ENCODE measurements around the gene RNF31.

Gene RNF31

GRCh38 chr14:24117179-24117578 lies 30.1 kb upstream of the RNF31 start:
- DNase-seq, result no peak

- no peak for DNase-seq
Observed at GRCh38 chr14:24119691-24120090, 27.6 kb upstream of the RNF31 start.

DNA sequence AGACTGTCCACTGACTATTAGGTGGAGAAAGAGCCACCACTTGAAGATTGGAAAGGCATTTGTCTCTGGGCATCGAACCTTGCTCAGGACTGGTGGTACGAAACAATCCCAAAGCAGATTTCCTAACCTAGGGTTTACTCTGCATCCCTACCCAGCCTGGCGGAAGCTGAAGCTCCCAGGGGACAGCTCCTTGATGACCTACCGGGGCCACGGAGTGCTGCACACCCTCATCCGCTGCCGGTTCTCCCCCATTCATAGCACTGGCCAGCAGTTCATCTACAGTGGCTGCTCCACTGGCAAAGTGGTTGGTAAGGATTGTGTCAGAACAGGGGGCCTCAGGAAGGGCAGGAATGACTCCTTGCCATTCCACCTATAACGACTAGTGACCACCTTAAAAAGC lies 26.1 kb upstream of the RNF31 start:
- DNase-seq, result no peak

DNA sequence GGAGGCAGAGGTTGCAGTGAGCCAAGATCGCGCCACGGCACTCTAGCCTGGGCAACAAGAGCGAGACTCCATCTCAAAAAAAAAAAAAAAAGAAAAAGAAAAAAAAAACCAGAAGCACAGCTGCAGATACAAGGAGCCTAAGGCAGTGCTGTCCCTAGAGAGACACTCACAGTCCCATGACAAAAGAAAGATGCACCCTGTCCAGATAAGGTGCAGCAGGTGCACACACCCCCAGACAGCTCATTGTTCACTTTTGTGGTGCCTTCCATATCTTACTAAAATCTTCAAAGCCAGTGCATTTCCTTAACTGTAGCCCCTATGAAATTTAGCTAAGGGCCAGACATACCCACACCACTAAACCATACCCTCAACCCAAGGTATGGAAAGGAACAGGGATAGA lies 24.9 kb upstream of the RNF31 start:
- DNase-seq, result no peak

GRCh38 chr14:24122898-24123297 lies 24.4 kb upstream of the RNF31 start:
- no peak for DNase-seq

- DNase-seq, result no peak
Observed at GRCh38 chr14:24123424-24124417, 23.6 kb upstream of the RNF31 start.

GRCh38 chr14:24126939-24127338 lies 20.4 kb upstream of the RNF31 start:
- DNase-seq, result no peak

- no peak for DNase-seq
Observed at GRCh38 chr14:24127673-24128072, 19.6 kb upstream of the RNF31 start.

DNA sequence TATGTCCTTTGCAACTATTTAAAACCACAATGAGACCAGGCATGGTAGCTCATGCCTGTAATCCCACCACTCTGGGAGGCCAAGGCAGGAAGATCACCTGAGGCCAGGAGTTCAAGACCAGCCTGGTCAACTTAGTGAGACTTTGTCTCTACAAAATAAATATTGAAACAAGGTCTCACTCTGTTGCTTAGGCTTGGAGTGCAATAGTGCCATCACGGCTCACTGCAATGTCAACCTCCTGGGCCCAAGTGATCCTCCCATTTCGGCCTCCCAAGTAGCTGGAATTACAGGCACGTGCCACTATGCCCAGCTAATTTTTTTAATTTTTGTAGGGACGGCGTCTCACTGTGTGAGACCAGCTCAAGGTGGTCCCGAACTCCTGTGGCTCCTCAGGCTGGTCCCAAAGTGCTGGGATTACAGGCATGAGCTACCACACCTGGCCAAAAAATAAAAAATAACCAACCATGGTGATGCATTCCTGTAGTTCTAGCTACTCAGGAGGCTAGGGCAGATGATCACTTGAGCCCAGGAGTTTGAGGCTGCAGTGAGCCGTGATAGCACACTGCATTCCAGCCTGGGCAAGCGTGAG lies 17.8 kb upstream of the RNF31 start:
- no peak for DNase-seq

DNA sequence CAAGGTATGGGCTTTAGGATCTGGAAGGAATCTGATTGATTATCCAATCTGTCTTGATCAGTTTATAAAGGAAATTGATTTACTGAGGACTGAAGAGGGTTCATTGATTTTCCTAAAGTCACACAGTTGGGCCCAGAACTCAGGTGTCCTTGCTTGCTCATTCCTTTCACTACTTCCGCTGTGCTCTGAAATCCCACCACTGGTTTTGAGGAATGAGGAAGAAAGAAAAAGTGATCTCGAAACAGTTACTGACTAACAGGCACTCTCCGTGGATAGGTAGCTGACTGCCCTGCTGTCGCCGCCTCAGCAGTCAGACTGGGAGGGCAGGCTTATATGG lies 16.9 kb upstream of the RNF31 start, which contains the start of gene FITM1:
Gene FITM1, plus strand, starts transcription at position 280 of the 337 bp plus-strand sequence. CDS start 905 bp downstream, outside the sequence.
- no peak for DNase-seq

- no peak for DNase-seq
Observed at GRCh38 chr14:24130717-24131548, 16.4 kb upstream of the RNF31 start.

DNA sequence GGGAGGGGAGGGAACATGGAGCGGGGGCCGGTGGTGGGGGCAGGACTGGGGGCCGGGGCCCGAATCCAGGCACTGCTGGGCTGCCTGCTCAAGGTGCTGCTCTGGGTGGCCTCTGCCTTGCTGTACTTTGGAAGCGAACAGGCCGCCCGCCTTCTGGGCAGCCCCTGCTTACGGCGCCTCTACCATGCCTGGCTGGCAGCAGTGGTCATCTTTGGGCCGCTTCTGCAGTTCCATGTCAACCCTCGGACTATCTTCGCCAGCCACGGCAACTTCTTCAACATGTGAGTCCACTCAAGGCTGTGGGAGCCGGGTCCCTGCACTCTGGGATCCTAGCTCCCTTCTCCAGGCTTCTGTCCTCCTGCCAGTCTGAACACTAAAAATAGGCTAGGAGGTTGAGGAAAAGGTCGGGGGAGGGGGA lies 15.7 kb upstream of the RNF31 start:
- DNase-seq, result no peak

GRCh38 chr14:24132061-24132685 lies 15.1 kb upstream of the RNF31 start:
- no peak for DNase-seq

DNA sequence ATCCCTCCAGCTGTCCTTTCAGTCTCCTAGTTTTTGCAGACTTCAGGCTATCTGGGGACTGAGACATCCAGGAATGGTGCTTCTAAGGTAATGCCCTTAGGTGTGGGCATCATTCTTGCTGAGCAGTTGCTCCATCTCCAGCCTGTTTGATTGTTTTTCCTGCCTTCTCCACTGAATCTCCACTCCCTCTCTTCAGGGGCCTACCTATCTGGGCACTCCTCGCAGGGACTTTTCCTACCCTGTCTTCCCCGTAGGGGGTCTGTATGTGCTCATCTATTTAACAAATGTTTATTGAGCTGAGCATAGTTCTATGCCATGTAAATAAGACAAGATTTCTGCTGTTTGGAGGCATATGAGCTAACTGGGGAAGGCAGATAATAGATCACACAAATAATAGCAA lies 14.3 kb upstream of the RNF31 start:
- DNase-seq, result no peak

DNA sequence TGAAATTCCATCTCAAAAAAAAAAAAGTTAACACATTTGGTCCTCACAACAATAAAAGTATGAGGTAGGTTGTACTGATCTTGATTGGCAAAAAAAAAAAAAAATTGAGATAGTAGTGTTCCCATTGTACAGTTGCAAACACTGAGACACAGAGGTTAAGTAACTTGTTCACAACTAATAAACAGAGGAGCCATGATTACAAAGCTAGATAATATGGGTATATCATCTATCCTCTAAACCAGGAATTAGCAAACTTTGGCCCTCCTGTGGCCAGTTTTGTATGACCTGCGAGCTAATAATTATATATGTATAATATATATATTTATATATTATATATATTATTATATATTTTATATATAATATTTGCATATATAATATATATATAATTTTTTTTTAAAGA lies 13.6 kb upstream of the RNF31 start:
- no peak for DNase-seq

- DNase-seq, result no peak
Observed at GRCh38 chr14:24135584-24135833, 11.8 kb upstream of the RNF31 start.

- peak; percentile 93 to 94 for DNase-seq
Observed at GRCh38 chr14:24135834-24136683, 11.2 kb upstream of the RNF31 start, which contains the start of gene PSME1. Gene PSME1, plus strand, starts transcription at chr14:24136194. Its CDS starts 69 bp downstream, at chr14:24136263.

DNA sequence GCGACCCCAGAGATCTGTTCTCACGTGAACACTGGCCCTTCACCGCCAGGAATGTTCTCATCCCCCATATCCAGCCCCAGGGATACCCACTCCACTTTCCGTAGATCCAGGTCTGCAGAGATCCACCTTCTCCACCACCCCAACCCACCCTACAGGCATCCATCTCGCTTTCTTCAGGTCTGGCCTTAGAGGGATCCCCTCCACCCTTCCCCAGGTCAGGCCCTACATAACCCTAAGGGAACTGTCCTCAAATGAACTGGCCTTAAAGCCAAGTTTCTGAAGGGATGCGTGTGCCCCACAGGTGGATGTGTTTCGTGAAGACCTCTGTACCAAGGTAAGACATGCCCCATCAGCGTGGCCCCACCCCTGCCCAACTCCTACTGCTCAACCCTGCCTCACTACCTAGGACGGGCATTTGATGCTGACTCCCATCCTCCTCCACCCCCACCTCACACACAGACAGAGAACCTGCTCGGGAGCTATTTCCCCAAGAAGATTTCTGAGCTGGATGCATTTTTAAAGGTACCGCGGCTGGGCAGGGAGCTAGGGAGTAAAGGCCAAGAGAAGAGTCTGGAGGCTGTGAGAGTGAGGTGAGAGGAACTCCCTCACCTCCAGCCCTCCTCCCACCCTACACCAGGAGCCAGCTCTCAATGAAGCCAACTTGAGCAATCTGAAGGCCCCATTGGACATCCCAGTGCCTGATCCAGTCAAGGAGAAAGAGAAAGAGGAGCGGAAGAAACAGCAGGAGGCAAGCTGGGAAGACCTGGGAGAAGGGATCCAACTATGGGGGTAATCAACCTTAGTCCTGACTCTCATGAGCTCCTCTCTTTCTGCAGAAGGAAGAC lies 10.4 kb upstream of the RNF31 start:
- DNase-seq, result no peak

- DNase-seq, result no peak
Observed at GRCh38 chr14:24137529-24138395, 9.5 kb upstream of the RNF31 start.

Data from activated CD4-positive, alpha-beta T cell treated with anti-CD3 and anti-CD28 coated beads for 4 hours (primary cell).